Activated naive CD4-positive, alpha-beta T cell treated with anti-CD3 and anti-CD28 coated beads, Interleukin-2, amount 50 U/mL, for 16 hours (primary cell): ENCODE data around the gene PAQR3.
"Not testable (repeated sequence)": the region's sequence is repeated elsewhere in the genome, so short reads cannot be mapped to it uniquely, and the experiment has no call there.

ENCODE experiments used
- DNase-seq: peaks from one replicate; pipeline ENCODE4 v3.0.0-alpha.2; 2020

The PAQR3 gene

GRCh38 chr4:78923464-78924312 lies 15.6 kb downstream of the PAQR3 start:
- DNase-seq, result no peak

DNA sequence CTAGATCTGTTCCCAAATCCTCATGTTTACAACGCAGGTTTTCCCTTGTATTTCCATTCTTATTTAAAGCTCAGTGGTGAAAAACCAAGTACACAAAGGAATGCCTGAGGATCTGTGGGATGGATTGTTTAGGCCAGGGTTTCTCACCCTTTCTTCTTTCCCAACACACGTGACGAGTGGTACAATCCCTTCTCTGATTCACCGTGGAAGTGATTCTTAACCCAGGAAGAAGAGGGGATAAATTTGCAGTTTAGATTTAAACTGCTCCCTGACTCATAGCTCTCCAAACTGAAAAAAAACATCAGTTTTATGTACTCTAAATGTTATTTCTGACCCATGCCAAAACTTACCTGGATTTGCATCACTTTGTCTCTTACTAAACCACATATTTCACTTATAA lies 17.0 kb downstream of the PAQR3 start:
- no peak for DNase-seq

DNA sequence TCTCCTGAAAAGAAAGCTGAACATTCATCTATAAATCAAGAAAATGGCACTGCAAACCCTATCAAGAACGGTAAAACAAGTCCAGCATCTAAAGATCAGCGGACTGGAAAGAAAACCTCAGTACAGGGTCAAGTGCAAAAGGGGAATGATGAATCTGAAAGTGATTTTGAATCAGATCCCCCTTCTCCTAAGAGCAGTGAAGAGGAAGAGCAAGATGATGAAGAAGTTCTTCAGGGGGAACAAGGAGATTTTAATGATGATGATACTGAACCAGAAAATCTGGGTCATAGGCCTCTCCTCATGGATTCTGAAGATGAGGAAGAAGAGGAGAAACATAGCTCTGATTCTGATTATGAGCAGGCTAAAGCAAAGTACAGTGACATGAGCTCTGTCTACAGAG lies 28.6 kb downstream of the PAQR3 start:
- DNase-seq, result no peak

- DNase-seq, result not testable (repeated sequence)
Measured at GRCh38 chr4:78908974-78909373, 30.3 kb downstream of the PAQR3 start.

GRCh38 chr4:78907638-78908037 lies 31.6 kb downstream of the PAQR3 start:
- no peak for DNase-seq

- no peak for DNase-seq
Measured at GRCh38 chr4:78904143-78904542, 35.1 kb downstream of the PAQR3 start.

DNA sequence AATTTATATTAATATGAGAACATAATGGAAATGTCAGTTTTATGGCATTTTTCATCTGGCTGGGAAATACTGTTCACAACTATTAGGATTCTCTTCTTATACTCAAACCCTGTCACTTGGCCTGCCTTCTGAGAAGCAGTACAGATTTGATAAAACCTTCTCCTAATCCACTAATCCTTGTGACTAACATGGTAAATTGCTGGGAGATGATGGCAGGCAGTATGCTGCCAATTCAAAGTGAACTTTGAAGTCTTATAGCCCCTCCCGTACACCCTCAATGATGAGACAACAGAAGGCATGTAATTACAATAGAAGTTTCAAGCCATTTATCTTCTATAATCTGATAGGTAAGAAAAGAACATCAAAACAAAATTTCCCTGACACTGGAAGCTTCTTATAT lies 36.9 kb downstream of the PAQR3 start:
- no peak for DNase-seq

- no peak for DNase-seq
Measured at GRCh38 chr4:78901882-78902281, 37.4 kb downstream of the PAQR3 start.

DNA sequence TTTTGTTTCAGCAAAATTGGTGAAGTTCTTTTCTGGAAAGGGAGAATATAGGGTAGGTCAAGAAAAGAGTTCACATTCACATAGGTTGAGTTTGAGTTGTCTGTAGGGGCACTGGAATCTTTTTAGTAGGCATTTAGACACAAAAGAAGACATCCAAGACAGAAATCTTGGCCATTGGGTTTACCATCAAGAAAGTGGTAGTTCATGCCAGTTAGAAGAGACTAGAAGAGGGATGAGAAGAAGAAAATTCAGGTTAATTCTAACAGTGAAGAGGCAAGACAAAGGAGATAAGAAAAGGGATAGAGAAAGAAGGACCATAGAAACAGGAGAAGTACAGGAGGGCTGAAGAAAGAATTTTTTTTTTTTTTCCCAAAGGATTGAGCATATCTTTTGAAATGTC lies 39.9 kb downstream of the PAQR3 start:
- no peak for DNase-seq

DNA sequence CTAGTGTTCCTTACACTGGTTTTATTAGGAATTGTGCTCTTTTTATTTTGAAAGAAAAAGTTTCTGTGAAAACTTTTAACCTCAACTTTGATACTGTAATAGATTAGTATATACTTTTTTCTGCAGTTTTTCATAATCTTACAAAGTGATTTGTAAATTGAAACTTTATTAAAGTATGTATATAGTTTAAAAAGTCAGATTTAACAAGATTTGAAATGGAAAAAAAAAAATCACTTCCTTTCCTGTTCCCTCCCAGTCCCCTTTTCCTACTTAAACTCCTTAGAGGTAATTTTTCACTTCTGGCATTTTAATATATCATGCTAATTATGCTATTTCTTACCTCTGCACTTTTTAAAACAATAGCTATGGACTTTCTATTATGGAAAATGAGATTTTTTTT lies 49.3 kb downstream of the PAQR3 start:
- DNase-seq, result no peak

DNA sequence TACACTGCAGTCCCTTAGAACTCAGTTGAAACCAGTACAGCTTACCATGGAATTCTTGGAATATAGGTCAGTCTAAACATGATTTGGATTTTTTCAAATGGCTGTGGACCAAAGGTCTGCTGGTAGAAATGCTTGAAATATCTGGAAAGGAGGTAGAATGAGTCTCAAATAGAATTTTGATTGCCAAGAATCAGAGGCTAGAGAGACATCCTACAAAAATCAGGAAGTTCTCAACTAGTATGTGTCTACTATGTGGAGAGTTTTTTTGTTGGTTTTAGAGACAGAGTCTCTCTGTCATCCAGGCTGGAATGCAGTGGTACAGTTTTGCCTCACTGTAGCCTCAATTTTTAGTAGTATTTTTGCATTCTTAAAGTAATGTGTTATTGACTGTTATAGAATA lies 53.6 kb downstream of the PAQR3 start:
- no peak for DNase-seq

DNA sequence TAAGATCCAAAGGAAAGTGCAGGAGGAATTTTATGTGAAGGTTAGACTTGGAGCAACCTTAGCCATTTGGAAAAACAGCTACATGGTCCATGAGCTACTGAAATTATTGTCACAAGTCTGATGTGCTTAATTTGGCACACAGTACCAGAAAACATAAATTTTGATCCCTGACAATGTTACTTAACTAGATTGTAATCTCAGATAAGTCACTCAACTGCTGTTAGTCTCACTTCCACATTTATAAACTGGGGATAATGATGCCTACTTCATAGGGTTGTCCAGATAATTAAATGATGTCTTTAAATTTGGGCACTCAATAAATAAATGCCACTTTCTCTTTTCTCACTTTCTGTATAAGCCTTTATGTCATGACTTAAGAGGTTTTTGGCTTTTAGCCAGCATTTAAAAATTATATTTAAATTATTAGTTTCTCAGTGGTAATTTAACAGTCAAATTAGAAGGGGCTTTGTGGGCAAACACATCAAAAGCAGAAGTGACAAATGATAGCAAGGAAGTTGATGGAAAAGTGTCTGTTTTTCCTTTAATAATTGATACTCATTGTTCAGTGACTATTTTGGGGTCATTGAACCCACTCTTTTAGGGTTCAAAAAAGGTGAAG lies 58.3 kb downstream of the PAQR3 start:
- no peak for DNase-seq

DNA sequence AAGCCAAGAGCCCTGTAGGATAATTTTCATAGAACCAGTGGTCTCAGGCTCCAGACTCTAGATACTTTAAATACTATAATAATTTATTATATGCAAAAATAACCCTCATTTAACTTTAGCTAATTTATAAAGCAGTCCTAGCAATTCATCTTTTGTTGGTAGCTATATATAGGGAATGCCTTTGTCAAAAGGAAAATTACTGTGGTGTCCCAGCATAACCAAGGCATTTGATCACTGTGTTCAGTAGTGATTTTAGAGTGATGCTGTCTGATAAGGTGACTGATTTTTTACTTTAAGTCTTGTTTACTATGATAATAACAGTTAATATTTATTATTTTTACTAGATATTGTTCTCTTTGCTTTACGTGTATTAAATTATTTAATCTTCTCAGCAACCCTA lies 61.2 kb downstream of the PAQR3 start:
- DNase-seq, result no peak

DNA sequence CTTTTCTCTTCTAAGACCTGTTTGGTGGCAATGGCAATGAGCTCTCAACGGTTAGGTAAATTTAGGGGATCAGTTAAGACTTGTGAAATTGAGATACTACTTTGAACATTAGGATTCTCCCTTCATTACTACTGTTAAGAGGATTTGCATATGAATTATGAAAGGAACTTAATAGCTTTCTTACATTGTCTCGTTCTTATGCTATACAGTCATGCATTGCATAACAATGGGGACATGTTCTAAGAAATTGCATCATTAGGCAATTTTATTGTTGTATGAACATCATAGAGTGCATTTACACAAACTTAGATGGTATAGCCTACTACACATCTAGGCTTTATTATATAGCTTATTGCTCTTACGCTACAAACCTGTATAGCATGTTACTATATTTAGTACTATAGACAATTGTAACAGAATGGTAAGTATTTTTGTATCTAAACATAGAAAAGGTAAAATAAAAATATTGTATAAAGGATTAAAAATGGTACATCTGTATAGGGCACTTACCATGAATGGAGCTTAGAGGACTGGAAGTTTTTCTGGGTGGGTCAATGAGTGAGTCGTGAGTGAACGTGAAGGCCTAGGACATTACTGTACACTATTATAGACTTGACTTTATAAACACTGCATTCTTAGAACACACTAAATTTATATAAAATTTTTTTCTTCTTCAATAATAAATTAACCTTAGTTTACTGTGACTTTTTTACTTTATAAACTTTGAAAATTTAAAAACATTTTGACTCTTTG lies 62.5 kb downstream of the PAQR3 start:
- no peak for DNase-seq

GRCh38 chr4:78870056-78870455 lies 69.2 kb downstream of the PAQR3 start:
- no peak for DNase-seq

GRCh38 chr4:78868712-78869111 lies 70.5 kb downstream of the PAQR3 start:
- DNase-seq, result not testable (repeated sequence)

GRCh38 chr4:78865451-78865850 lies 73.8 kb downstream of the PAQR3 start:
- no peak for DNase-seq

GRCh38 chr4:78864405-78865024 lies 74.7 kb downstream of the PAQR3 start:
- no peak for DNase-seq

GRCh38 chr4:78863991-78864390 lies 75.2 kb downstream of the PAQR3 start:
- no peak for DNase-seq

- DNase-seq, result no peak
Measured at GRCh38 chr4:78863254-78863869, 75.9 kb downstream of the PAQR3 start.

- no peak for DNase-seq
Measured at GRCh38 chr4:78862314-78862737, 76.9 kb downstream of the PAQR3 start.
